ENCODE results near the gene EIF5A2.

GRCh38 chr3:170949211-170949610 is 40.8 kb upstream of the EIF5A2 start:
- TF ChIP-seq CTCF (IDR thresholded peaks at IDR 0.05): no peak
- no peak for TF ChIP-seq POLR2A (IDR thresholded peaks at IDR 0.05)
- TF ChIP-seq POLR2AphosphoS5 (IDR thresholded peaks at IDR 0.05): no peak

All from transverse colon (tissue), 4 donors.